ENCODE results near the gene NREP.

DNA sequence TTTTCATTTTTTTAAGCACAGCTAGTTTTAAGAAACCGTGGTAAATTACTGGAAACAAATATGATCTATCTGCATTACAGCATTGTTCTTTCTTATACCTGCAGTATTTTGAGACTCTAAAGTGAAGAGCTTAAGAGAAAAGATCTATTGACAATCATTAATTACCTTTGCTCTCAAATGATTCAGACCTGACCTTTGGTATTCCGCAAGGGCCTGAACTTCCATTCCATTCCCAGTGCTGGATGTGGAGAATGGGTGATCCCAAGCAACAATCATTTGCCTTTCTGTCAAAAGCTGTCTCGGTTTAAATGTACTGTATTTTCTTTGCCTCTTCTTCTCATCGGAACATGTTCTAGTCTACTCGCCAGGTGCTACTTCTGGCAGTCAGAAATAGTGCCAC is 18.9 kb downstream of the NREP start:
- TF ChIP-seq POLR2AphosphoS5 (IDR thresholded peaks at IDR 0.05): no peak
- TF ChIP-seq, protein P1, sequence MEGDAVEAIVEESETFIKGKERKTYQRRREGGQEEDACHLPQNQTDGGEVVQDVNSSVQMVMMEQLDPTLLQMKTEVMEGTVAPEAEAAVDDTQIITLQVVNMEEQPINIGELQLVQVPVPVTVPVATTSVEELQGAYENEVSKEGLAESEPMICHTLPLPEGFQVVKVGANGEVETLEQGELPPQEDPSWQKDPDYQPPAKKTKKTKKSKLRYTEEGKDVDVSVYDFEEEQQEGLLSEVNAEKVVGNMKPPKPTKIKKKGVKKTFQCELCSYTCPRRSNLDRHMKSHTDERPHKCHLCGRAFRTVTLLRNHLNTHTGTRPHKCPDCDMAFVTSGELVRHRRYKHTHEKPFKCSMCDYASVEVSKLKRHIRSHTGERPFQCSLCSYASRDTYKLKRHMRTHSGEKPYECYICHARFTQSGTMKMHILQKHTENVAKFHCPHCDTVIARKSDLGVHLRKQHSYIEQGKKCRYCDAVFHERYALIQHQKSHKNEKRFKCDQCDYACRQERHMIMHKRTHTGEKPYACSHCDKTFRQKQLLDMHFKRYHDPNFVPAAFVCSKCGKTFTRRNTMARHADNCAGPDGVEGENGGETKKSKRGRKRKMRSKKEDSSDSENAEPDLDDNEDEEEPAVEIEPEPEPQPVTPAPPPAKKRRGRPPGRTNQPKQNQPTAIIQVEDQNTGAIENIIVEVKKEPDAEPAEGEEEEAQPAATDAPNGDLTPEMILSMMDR (IDR thresholded peaks at IDR 0.05): no peak
